Forelimb muscle (tissue), 1 donor: Measurements from ENCODE around the gene SF3B3. TPM values are rescaled to one million over a fixed set of nuclear protein-coding genes. Genes with fewer than 3 reads are reported as not detected.

Experiments
- DNase-seq: peaks from one replicate; pipeline ENCODE4 v3.0.0-alpha.2; 2013; ENCODE audit warnings: low read depth
- polyA plus RNA-seq: library from polyadenylated mRNA; unstranded; fragments of 120-200 nt; gene quantifications from one replicate; pipeline ENCODE4 v1.2.1, GENCODE V29; 2013; ENCODE audit not compliant: insufficient read length

The SF3B3 gene
- polyA plus RNA-seq, 1 donor, result 202 TPM

GRCh38 chr16:70589998-70590471 lies 66.4 kb downstream of the SF3B3 start:
- no peak for DNase-seq

GRCh38 chr16:70590722-70591415 lies 67.3 kb downstream of the SF3B3 start:
- DNase-seq, result no peak

GRCh38 chr16:70591615-70592014 lies 68.0 kb downstream of the SF3B3 start:
- DNase-seq, result no peak

- no peak for DNase-seq
Measured at GRCh38 chr16:70592106-70592571, 68.5 kb downstream of the SF3B3 start.

DNA sequence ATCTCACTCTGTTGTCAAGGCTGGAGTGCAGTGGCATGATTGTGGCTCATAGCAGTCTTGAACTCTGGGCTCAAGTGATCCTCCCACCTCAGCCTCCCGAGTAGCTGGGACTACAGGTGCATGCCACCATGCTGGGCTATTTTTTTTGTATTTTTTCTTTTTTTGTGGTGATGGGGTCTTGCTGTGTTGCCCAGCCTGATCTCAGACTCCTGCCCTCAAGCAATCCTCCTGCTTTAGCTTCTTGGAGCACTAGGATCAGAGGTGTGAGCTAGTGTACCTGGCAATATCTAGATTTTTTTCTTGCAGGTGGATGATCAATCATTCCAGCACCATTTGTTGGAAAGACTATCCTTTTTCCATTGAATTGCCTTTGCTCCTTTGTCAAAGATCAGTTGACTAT lies 69.9 kb downstream of the SF3B3 start:
- no peak for DNase-seq

GRCh38 chr16:70594569-70594968 lies 71.0 kb downstream of the SF3B3 start:
- no peak for DNase-seq

GRCh38 chr16:70597135-70597835 lies 73.7 kb downstream of the SF3B3 start:
- no peak for DNase-seq

- no peak for DNase-seq
Measured at GRCh38 chr16:70598937-70599503, 75.4 kb downstream of the SF3B3 start.

GRCh38 chr16:70600730-70601129 lies 77.1 kb downstream of the SF3B3 start:
- no peak for DNase-seq

GRCh38 chr16:70601576-70602575 lies 78.3 kb downstream of the SF3B3 start:
- DNase-seq, result no peak

DNA sequence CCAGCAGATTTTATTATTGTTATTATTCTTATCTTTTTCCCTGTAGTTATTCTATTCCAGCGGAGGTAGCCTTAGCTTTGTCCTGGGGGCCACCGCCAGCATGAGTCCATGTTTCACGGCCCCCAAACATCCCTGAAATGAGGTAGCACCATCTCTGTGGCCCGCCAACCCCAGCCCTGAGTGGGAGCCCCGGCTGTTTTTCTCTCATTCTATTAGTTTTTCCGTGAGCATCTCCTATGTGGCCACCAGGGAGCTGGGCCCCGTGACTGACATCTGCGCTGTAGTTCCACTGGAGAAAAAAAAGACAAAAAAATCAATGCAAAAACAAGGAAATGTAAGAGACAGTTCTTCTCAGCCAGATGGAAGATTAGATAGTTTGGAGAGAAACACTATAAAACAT lies 79.2 kb downstream of the SF3B3 start:
- no peak for DNase-seq

DNA sequence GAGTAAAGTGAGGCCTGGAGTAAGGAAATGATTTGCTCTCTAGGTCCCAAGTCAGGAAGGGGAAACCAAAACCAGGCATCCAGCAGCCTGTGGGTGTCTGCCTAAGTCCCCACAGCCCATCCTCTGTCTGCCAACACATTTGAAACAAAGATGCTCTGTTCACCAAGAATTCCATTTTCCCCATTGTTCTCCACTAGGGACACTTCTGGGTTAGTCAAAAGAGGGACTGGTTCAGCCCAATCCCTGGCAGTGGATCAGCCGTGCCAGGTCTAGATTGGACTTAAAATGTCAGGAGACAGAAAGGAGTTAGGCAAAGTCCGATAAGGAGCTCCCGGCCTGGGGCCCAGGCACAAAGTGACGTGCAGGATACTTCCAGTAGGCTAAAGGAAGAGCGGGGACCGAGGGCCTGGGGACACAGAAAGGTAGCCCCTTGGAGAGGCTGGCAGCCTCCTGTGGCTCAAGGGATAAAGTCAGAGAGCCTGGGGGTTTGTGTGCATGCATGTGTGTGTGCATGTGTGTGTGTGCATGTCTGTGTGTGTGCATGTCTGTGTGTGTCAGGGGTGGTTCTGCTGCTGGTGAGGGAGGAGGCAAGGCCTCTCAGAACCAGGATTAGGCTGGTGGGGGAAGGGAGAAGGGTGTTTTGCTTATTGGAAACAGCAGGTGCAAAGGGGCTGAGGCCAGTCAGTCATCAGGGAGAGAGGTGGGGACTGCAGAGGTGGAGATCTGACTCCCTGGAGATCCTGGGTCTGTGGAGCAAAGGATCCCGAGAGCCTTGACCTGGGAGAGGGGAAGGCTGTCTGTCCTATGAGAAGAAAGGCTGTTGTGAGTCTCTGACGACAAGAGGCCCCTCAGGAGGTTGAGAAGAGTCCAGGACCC lies 81.0 kb downstream of the SF3B3 start:
- DNase-seq, result no peak

- DNase-seq, result no peak
Measured at GRCh38 chr16:70605283-70605657, 81.7 kb downstream of the SF3B3 start.

DNA sequence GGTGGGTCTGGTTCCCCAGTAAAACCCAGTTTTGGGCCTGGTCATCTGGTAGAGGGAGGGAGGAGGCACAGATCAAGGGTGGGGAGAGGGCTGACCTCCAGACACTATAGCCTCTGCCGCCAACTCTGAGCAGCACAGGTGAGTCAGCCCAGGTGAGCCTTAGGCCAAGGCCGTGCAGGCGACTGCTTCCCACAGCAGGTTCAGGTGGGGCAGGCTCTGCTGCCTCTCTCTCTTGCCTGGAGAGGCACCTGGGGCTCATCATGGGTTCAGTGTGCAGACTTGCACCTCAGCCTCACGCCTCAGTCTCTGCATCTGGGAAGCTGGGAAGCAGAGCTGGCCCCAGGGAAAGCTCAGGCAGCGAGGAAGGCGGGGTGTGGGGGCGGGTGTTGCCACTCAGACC lies 84.9 kb downstream of the SF3B3 start:
- no peak for DNase-seq

GRCh38 chr16:70610273-70611223 lies 86.9 kb downstream of the SF3B3 start:
- DNase-seq, result no peak

DNA sequence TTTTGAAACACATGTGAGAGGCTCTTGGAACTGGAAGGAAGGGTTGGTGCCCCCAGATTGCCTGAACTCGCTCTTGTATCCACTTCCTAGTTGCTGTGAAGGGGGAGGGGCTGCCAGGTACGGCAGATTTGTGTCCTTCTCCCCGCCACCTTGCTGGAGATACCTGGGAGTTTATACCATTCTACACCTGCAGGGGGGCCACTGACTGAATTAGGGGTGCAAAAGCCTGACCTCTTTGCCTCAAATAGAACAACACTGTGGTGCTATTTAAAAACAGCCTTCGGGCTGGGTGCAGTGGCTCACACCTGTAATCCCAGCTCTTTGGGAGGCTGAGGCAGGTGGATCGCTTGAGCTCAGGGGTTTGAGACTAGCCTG lies 87.6 kb downstream of the SF3B3 start:
- no peak for DNase-seq

- no peak for DNase-seq
Measured at GRCh38 chr16:70611785-70612303, 88.2 kb downstream of the SF3B3 start.

GRCh38 chr16:70612931-70613330 lies 89.3 kb downstream of the SF3B3 start:
- no peak for DNase-seq

GRCh38 chr16:70614208-70614951 lies 90.8 kb downstream of the SF3B3 start:
- no peak for DNase-seq
